WTC11 (cell line): ENCODE data around the gene TMPRSS3. TPM values are rescaled to one million over a fixed set of nuclear protein-coding genes. Genes with fewer than 3 reads are reported as not detected.

Experiments used
- ATAC-seq: fragments of 200-7000 bp; cut with Tn5 transposase; 2 replicates; pipeline ENCODE4 v1.10.0; 2021; ENCODE audit warnings: mild to moderate bottlenecking, moderate library complexity
- CTCF ChIA-PET: fragments of 300-600 bp; sonication (Branson Sonifier 250); formaldehyde crosslinking; loops from one replicate; lab custom pipeline; 2021; ENCODE audit warnings: antibody characterized with exemption; lab: Charles Lee
- POLR2A ChIA-PET: fragments of 350-600 bp; sonication (Branson Sonifier 250); formaldehyde crosslinking; loops from one replicate; lab custom pipeline; 2021; ENCODE audit warnings: antibody characterized with exemption; lab: Charles Lee
- DNase-seq: peaks from one replicate; pipeline ENCODE4 v3.0.0; 2021; ENCODE audit warnings: low spot score
- H3K27ac Mint-ChIP-seq: 2 replicates; pipeline ENCODE4 v1.8.0; 2021; ENCODE audit warnings: mixed read lengths
- H3K27me3 Mint-ChIP-seq: 2 replicates; pipeline ENCODE4 v1.8.0; 2021; ENCODE audit warnings: low read depth, mild to moderate bottlenecking, moderate library complexity, mixed read lengths
- H3K36me3 Mint-ChIP-seq: 2 replicates; pipeline ENCODE4 v1.8.0; 2021; ENCODE audit warnings: mixed read lengths
- H3K4me1 Mint-ChIP-seq: 2 replicates; pipeline ENCODE4 v1.8.0; 2022; ENCODE audit warnings: mixed read lengths
- H3K4me3 Mint-ChIP-seq: 2 replicates; pipeline ENCODE4 v1.8.0; 2021; ENCODE audit warnings: mild to moderate bottlenecking, moderate library complexity, mixed read lengths
- H3K9me3 Mint-ChIP-seq: 2 replicates; pipeline ENCODE4 v1.8.0; 2021; ENCODE audit warnings: mixed read lengths
- AFF4 ChIP-seq: sonication (generic); formaldehyde crosslinking; IDR thresholded peaks from 2 replicates; pipeline ENCODE4 v1.8.1; 2023; ENCODE audit warnings: mild to moderate bottlenecking, missing genetic modification reagents, borderline replicate concordance
- ATF1 ChIP-seq: sonication (generic); formaldehyde crosslinking; IDR thresholded peaks from 2 replicates; pipeline ENCODE4 v1.8.1; 2023; ENCODE audit warnings: mild to moderate bottlenecking, moderate library complexity, missing genetic modification reagents
- ELF4 ChIP-seq: sonication (generic); formaldehyde crosslinking; IDR thresholded peaks from 2 replicates; pipeline ENCODE4 v1.8.1; 2022; ENCODE audit warnings: low read depth, mild to moderate bottlenecking, moderate library complexity, missing genetic modification reagents
- JUN ChIP-seq: sonication (generic); formaldehyde crosslinking; IDR thresholded peaks from 2 replicates; pipeline ENCODE4 v1.8.0; 2023; ENCODE audit warnings: mild to moderate bottlenecking, missing genetic modification reagents
- MYBL2 ChIP-seq: sonication (generic); formaldehyde crosslinking; IDR thresholded peaks from 2 replicates; pipeline ENCODE4 v1.8.1; 2023; ENCODE audit warnings: mild to moderate bottlenecking, moderate library complexity, missing genetic modification reagents
- SMAD3 ChIP-seq: sonication (generic); formaldehyde crosslinking; IDR thresholded peaks from 2 replicates; pipeline ENCODE4 v1.8.0; 2022; ENCODE audit warnings: missing genetic modification reagents, mild to moderate bottlenecking, borderline replicate concordance
- SMAD4 ChIP-seq: sonication (generic); formaldehyde crosslinking; IDR thresholded peaks from 2 replicates; pipeline ENCODE4 v1.8.0; 2022; ENCODE audit warnings: mild to moderate bottlenecking, missing genetic modification reagents
- TEAD4 ChIP-seq: sonication (generic); formaldehyde crosslinking; IDR thresholded peaks from 2 replicates; pipeline ENCODE4 v1.8.0; 2022; ENCODE audit warnings: mild to moderate bottlenecking, missing genetic modification reagents
- ZBTB21 ChIP-seq: sonication (generic); formaldehyde crosslinking; IDR thresholded peaks from 2 replicates; pipeline ENCODE4 v1.8.1; 2023; ENCODE audit warnings: mild to moderate bottlenecking, missing genetic modification reagents, borderline replicate concordance
- ZNF232 ChIP-seq: sonication (generic); formaldehyde crosslinking; IDR thresholded peaks from 2 replicates; pipeline ENCODE4 v1.8.0; 2022; ENCODE audit warnings: mild to moderate bottlenecking, missing genetic modification reagents
- ZNF281 ChIP-seq: sonication (generic); formaldehyde crosslinking; IDR thresholded peaks from 2 replicates; pipeline ENCODE4 v1.8.0; 2023; ENCODE audit warnings: mild to moderate bottlenecking, missing genetic modification reagents
- ZNF512 ChIP-seq: sonication (generic); formaldehyde crosslinking; IDR thresholded peaks from 2 replicates; pipeline ENCODE4 v1.8.1; 2022; ENCODE audit warnings: missing genetic modification reagents, borderline replicate concordance
- total RNA-seq: library from RNA; stranded (reverse); gene quantifications from 3 replicates; pipeline ENCODE4 v1.2.3, GENCODE V29; 2021
- TF ChIP-seq, protein P1 (sequence below): sonication (generic); formaldehyde crosslinking; IDR thresholded peaks from 2 replicates; pipeline ENCODE4 v1.8.0; 2022; ENCODE audit warnings: mild to moderate bottlenecking, missing genetic modification reagents
- TF ChIP-seq, protein P2 (sequence below): sonication (generic); formaldehyde crosslinking; IDR thresholded peaks from 2 replicates; pipeline ENCODE4 v1.8.1; 2022; ENCODE audit warnings: low read depth, missing genetic modification reagents, borderline replicate concordance
- TF ChIP-seq, protein P3 (sequence below): sonication (generic); formaldehyde crosslinking; IDR thresholded peaks from 2 replicates; pipeline ENCODE4 v1.8.0; 2022; ENCODE audit warnings: mild to moderate bottlenecking, missing genetic modification reagents
- TF ChIP-seq, protein P4 (sequence below): sonication (generic); formaldehyde crosslinking; IDR thresholded peaks from 2 replicates; pipeline ENCODE4 v1.8.1; 2022; ENCODE audit warnings: mild to moderate bottlenecking, missing genetic modification reagents, moderate library complexity, borderline replicate concordance
- TF ChIP-seq, protein P5 (sequence below): fragments of 250-450 bp; sonication (Bioruptor Pico); conservative IDR thresholded peaks from 2 replicates; pipeline ENCODE4 v1.9.0; 2021; ENCODE audit warnings: mild to moderate bottlenecking
- TF ChIP-seq, protein P6 (sequence below): sonication (generic); formaldehyde crosslinking; IDR thresholded peaks from 2 replicates; pipeline ENCODE4 v1.8.1; 2022; ENCODE audit warnings: low read depth, mild to moderate bottlenecking, moderate library complexity, missing genetic modification reagents, borderline replicate concordance

Gene TMPRSS3
- total RNA-seq, 1 experiment from 2014 or later, result 0.39 TPM

DNA sequence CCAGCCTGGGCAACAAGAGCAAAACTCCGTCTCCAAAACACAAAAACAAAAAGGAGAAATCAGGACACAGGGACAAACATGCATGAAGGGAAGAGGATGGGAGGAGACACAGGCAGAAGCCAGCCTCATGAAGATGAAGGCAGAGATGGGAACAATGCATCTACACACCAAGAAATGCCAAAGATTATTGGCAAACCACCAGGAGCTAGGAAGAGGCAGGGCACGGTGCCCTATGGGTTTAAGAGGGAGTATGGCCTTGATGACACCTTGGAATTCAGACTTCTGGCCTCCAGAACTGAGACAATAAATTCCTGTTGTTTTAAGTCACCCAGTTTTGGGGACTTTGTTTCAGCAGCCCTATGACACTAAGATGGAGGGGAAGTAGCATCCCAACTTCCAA, 5.2 kb downstream of the TMPRSS3 start (continued):
- TF ChIP-seq ZNF512, result no peak
- TF ChIP-seq, protein P1, sequence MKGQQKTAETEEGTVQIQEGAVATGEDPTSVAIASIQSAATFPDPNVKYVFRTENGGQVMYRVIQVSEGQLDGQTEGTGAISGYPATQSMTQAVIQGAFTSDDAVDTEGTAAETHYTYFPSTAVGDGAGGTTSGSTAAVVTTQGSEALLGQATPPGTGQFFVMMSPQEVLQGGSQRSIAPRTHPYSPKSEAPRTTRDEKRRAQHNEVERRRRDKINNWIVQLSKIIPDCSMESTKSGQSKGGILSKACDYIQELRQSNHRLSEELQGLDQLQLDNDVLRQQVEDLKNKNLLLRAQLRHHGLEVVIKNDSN (CRISPR knock-in tag), result no peak
- no peak for TF ChIP-seq SMAD4 (CRISPR knock-in tag)

DNA sequence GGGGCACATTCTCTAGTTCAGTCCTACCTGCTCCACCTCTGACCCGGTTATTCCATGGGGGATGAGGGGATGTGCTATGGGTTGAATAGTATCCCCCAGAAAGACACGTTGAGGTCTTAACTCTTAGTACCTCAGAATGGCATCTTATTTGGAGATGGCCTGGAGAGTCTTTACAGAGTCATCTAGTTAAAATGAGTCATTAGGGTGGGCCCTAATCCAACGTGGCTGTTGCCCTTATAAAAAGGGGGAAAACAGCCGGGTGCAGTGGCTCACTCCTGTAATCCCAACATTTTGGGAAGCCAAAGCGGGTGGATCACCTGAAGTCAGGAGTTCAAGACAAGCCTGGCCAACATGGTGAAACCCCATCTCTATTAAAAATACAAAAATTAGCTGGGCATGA, 5.7 kb downstream of the TMPRSS3 start:
- ChIA-PET POLR2A (no interaction called here), CTCF (no interaction called here)
- H3K36me3 Mint-ChIP-seq, result no peaks in the 10 kb centered on the region; the same call in 1 of the 2 replicates
- H3K4me3 Mint-ChIP-seq, result no peak overlapping the region
- DNase-seq, result no peak
- no peak for ATAC-seq
- H3K4me1 Mint-ChIP-seq, result peaks cover 29% of the 10 kb centered on the region
- H3K27me3 Mint-ChIP-seq, result peaks cover 8% of the 10 kb centered on the region; the same call in 1 of the 2 replicates
- 0 out of 2 replicates have a peak, but pooled peaks cover 5% of the 10 kb centered on the region for H3K9me3 Mint-ChIP-seq
- H3K27ac Mint-ChIP-seq, result no peak overlapping the region
- TF ChIP-seq JUN (CRISPR knock-in tag) (no peak), ZNF281 (no peak), ZBTB21 (CRISPR knock-in tag) (no peak), TEAD4 (CRISPR knock-in tag) (no peak), AFF4 (CRISPR knock-in tag) (no peak), SMAD3 (CRISPR knock-in tag) (no peak), ZNF232 (CRISPR knock-in tag) (no peak), MYBL2 (CRISPR knock-in tag) (no peak), SMAD4 (CRISPR knock-in tag) (no peak), ATF1 (no peak), ELF4 (CRISPR knock-in tag) (no peak)
- TF ChIP-seq, protein P2, sequence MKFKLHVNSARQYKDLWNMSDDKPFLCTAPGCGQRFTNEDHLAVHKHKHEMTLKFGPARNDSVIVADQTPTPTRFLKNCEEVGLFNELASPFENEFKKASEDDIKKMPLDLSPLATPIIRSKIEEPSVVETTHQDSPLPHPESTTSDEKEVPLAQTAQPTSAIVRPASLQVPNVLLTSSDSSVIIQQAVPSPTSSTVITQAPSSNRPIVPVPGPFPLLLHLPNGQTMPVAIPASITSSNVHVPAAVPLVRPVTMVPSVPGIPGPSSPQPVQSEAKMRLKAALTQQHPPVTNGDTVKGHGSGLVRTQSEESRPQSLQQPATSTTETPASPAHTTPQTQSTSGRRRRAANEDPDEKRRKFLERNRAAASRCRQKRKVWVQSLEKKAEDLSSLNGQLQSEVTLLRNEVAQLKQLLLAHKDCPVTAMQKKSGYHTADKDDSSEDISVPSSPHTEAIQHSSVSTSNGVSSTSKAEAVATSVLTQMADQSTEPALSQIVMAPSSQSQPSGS (CRISPR knock-in tag), result no peak
- TF ChIP-seq, protein P3, sequence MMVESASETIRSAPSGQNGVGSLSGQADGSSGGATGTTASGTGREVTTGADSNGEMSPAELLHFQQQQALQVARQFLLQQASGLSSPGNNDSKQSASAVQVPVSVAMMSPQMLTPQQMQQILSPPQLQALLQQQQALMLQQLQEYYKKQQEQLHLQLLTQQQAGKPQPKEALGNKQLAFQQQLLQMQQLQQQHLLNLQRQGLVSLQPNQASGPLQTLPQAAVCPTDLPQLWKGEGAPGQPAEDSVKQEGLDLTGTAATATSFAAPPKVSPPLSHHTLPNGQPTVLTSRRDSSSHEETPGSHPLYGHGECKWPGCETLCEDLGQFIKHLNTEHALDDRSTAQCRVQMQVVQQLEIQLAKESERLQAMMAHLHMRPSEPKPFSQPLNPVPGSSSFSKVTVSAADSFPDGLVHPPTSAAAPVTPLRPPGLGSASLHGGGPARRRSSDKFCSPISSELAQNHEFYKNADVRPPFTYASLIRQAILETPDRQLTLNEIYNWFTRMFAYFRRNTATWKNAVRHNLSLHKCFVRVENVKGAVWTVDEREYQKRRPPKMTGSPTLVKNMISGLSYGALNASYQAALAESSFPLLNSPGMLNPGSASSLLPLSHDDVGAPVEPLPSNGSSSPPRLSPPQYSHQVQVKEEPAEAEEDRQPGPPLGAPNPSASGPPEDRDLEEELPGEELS (CRISPR knock-in tag), result no peak
- TF ChIP-seq, protein P4, sequence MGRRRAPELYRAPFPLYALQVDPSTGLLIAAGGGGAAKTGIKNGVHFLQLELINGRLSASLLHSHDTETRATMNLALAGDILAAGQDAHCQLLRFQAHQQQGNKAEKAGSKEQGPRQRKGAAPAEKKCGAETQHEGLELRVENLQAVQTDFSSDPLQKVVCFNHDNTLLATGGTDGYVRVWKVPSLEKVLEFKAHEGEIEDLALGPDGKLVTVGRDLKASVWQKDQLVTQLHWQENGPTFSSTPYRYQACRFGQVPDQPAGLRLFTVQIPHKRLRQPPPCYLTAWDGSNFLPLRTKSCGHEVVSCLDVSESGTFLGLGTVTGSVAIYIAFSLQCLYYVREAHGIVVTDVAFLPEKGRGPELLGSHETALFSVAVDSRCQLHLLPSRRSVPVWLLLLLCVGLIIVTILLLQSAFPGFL (CRISPR knock-in tag), result no peak
- TF ChIP-seq, protein P5, sequence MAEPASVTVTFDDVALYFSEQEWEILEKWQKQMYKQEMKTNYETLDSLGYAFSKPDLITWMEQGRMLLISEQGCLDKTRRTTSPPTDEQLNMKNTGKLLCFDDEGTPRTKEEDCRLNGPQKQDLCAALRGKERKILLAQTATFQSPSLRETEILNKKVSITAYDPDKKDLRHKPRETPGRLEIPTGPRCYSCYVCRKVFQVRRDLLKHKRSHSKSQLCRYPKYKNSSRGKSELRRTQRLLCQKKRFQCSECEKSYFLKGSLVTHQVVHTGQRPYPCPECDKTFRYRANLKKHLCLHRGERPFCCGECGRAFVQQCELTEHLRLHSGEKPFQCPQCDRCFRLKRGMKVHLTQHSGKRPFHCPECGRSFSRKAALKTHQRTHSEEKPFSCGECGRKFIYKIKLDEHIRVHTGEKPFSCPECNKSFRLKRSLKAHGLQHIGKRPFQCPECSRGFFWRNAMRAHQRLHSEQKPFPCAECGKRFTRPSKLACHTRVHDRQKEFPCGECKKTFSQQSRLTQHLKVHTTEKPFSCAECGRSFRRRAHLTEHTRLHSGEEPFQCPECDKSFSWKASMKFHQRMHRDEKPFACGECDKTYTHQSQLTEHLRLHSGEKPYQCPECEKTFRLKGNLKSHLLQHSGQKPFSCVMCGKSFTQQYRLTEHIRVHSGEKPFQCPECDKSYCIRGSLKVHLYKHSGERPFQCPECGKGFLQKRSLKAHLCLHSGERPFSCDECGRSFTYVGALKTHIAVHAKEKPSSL, result no peak
- TF ChIP-seq, protein P6, sequence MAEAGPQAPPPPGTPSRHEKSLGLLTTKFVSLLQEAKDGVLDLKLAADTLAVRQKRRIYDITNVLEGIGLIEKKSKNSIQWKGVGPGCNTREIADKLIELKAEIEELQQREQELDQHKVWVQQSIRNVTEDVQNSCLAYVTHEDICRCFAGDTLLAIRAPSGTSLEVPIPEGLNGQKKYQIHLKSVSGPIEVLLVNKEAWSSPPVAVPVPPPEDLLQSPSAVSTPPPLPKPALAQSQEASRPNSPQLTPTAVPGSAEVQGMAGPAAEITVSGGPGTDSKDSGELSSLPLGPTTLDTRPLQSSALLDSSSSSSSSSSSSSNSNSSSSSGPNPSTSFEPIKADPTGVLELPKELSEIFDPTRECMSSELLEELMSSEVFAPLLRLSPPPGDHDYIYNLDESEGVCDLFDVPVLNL, result no peak
